ENCODE measurements around the gene ANKLE1. TPM values are rescaled to one million over a fixed set of nuclear protein-coding genes. Genes with fewer than 3 reads are reported as not detected.

Gene ANKLE1
- total RNA-seq, 4 donors from 2014 or later, result 0.30 to 2.5 (median 1.5) TPM

- H3K4me1 ChIP-seq, result peaks cover 40% of the 10 kb centered on the region
- WGBS, result 100% methylated on average over 2 of the region's 8 CpGs
These were observed 39.1 kb upstream of the ANKLE1 start for GRCh38 chr19:17242431-17243208.

GRCh38 chr19:17243211-17243829, 38.4 kb upstream of the ANKLE1 start:
- peak overlapping the region; percentile 82 for H3K4me3 ChIP-seq
- WGBS, result 25% methylated on average over 4 of the region's 8 CpGs
- TF ChIP-seq EP300 (IDR thresholded peaks at IDR 0.05) (no peak), POLR2A (IDR thresholded peaks at IDR 0.05) (no peak), POLR2AphosphoS5 (IDR thresholded peaks at IDR 0.05) (no peak), CTCF (IDR thresholded peaks at IDR 0.05) (no peak)
- H3K9me3 ChIP-seq, result no peaks in the 10 kb centered on the region
- peaks cover 22% of the 10 kb centered on the region for H3K36me3 ChIP-seq
- no peak for DNase-seq (ENCODE audit: low spot score in 2 of 2)
- peaks cover 47% of the 10 kb centered on the region for H3K4me1 ChIP-seq
- H3K27me3 ChIP-seq, result no peaks in the 10 kb centered on the region
- peak overlapping the region; percentile 83 for H3K27ac ChIP-seq

More at GRCh38 chr19:17242431-17243208, 39.1 kb upstream of the ANKLE1 start:
- no peak for TF ChIP-seq POLR2AphosphoS5 (IDR thresholded peaks at IDR 0.05)
- no peak for TF ChIP-seq POLR2A (IDR thresholded peaks at IDR 0.05)
- TF ChIP-seq CTCF (IDR thresholded peaks at IDR 0.05), result no peak
- no peak for TF ChIP-seq EP300 (IDR thresholded peaks at IDR 0.05)
- H3K27ac ChIP-seq, result no peak overlapping the region
- no peaks in the 10 kb centered on the region for H3K27me3 ChIP-seq
- H3K4me3 ChIP-seq, result no peak overlapping the region
- peaks cover 25% of the 10 kb centered on the region for H3K36me3 ChIP-seq
- no peaks in the 10 kb centered on the region for H3K9me3 ChIP-seq
- no peak for DNase-seq (ENCODE audit: low spot score in 2 of 2)

- WGBS, result 14% methylated on average over 29 of the region's 52 CpGs
- H3K27ac ChIP-seq, result peak overlapping the region; percentile 83
- DNase-seq (ENCODE audit: low spot score in 2 of 2), result no peak
- H3K27me3 ChIP-seq, result no peaks in the 10 kb centered on the region
- TF ChIP-seq EP300 (IDR thresholded peaks at IDR 0.05), result no peak
- no peak for TF ChIP-seq POLR2AphosphoS5 (IDR thresholded peaks at IDR 0.05)
- TF ChIP-seq CTCF (IDR thresholded peaks at IDR 0.05), result no peak
- no peak for TF ChIP-seq POLR2A (IDR thresholded peaks at IDR 0.05)
- peak overlapping the region; percentile 82 for H3K4me3 ChIP-seq
- H3K9me3 ChIP-seq, result no peaks in the 10 kb centered on the region
- H3K36me3 ChIP-seq, result peaks cover 16% of the 10 kb centered on the region
- H3K4me1 ChIP-seq, result peaks cover 47% of the 10 kb centered on the region
These were observed 37.7 kb upstream of the ANKLE1 start for GRCh38 chr19:17243830-17244617.

- peaks cover 47% of the 10 kb centered on the region for H3K4me1 ChIP-seq
- no peak for DNase-seq (ENCODE audit: low spot score in 2 of 2)
These were observed 36.8 kb upstream of the ANKLE1 start for GRCh38 chr19:17244618-17245534.

More at GRCh38 chr19:17244618-17245534, 36.8 kb upstream of the ANKLE1 start:
- TF ChIP-seq POLR2AphosphoS5 (IDR thresholded peaks at IDR 0.05) (no peak), POLR2A (IDR thresholded peaks at IDR 0.05) (no peak), EP300 (IDR thresholded peaks at IDR 0.05) (no peak), CTCF (IDR thresholded peaks at IDR 0.05) (no peak)
- H3K36me3 ChIP-seq, result peaks cover 13% of the 10 kb centered on the region
- WGBS, result 4% methylated on average over 13 of the region's 100 CpGs
- peak overlapping the region; percentile 83 for H3K27ac ChIP-seq
- H3K27me3 ChIP-seq, result no peaks in the 10 kb centered on the region
- H3K4me3 ChIP-seq, result peak overlapping the region; percentile 82
- H3K9me3 ChIP-seq, result no peaks in the 10 kb centered on the region

Measured in suprapubic skin (tissue), 4 donors.